ENCODE data around the gene NCKAP5. TPM values are rescaled to one million over a fixed set of nuclear protein-coding genes. Genes with fewer than 3 reads are reported as not detected.

Gene NCKAP5
- total and polyA plus RNA-seq, 9 of the 15 experiments (the other 6 are each of a cell fraction or from before 2014, with no cell fraction given): not detected

DNA sequence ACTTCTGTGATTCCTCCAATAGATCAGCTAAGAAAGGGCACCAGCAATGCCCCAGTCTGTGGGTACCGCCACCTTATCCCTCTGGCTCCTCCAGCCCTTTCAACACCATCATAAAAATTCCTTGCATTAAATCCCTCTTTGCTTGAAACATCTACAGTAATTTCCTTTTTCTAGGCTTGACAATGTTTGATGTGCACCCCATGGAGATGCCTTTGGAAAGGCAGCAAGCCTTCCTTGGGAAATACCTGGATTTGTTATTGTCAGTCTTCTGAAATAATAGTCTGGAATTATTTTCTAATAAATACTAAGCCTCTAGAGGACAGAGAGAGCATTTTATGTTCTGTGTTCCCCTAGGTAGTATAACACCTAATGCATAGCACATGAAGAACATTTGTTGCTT is 46.1 kb downstream of the NCKAP5 start:
- H3K27ac ChIP-seq (ENCODE audit: extremely low read depth, low read depth, low read length): no peak overlapping the region
- TF ChIP-seq TAF15 (IDR thresholded peaks at IDR 0.05; ENCODE audit: low read depth, low read length): no peak
- no peak for TF ChIP-seq HDAC8 (tag; IDR thresholded peaks at IDR 0.05)
- TF ChIP-seq ETV6 (IDR thresholded peaks at IDR 0.05; ENCODE audit: borderline replicate concordance in 1 of 2, low read depth in 2 of 2, low read length in 1 of 2): no peak
- no peak for TF ChIP-seq ETV6 (CRISPR knock-in tag; IDR thresholded peaks at IDR 0.05; ENCODE audit: borderline replicate concordance)
- TF ChIP-seq ZNF197 (CRISPR knock-in tag; IDR thresholded peaks at IDR 0.05; ENCODE audit: low read depth): no peak
- no peak for TF ChIP-seq L3MBTL2 (IDR thresholded peaks at IDR 0.05)
- TF ChIP-seq, protein P1, sequence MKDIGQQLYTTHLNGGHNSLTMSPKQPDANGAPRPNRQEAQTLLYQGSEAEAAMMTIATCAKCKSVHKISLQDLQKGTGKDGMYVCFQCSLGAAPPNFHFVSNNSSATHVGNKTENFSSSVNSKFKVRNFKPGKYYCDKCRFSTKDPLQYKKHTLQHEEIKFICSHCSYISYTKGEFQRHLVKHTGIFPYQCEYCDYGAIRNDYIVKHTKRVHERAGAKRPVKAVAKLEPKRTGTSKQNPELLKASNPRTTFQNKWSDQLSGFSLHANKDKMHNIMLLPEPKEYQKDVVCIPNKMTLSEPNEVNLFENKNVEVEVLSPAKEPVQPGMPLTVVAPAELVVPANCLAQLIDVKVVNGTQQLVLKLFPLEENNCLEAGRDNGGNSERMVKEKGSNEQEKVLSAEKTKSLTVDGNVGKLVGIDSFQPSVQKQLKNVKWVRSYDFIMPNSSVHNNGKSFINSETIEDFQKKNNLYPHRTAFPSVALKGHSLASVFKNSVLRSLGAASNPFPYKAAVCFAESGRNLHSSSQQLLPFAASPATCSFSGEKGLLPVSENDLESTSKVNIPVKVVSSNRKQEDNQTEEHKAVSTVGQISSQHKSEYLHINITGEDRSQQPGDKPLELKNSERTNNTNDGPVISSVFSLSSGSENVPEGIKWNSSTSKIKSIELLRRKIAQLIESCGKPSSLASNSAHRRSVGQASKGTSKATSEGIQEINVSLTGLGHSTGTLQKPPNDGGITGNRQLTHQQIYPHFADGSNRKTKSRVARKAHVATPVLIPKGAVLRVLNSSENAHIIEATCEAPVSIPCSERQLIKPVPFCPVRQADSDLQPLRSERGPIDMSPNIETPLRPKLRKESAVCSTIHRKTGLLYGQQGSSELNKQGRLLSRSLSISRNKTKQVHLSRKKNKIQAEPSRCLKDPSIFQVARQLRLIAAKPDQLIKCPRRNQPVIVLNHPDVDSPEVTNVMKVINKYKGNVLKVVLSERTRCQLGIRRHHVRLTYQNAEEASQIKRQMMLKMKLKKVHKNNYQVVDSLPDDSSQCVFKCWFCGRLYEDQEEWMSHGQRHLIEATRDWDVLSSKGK (CRISPR knock-in tag; IDR thresholded peaks at IDR 0.05): no peak
- TF ChIP-seq TBL1XR1 (IDR thresholded peaks at IDR 0.05; ENCODE audit: low read length in 2 of 2): no peak
- no peak for TF ChIP-seq XRCC3 (IDR thresholded peaks at IDR 0.05)
- TF ChIP-seq ZNF311 (CRISPR knock-in tag; IDR thresholded peaks at IDR 0.05): no peak
- TF ChIP-seq MYBL2 (IDR thresholded peaks at IDR 0.05; ENCODE audit: low read depth): no peak
- no peak for TF ChIP-seq MYBL2 (CRISPR knock-in tag; IDR thresholded peaks at IDR 0.05; ENCODE audit: borderline replicate concordance)
- TF ChIP-seq ZEB2 (IDR thresholded peaks at IDR 0.05): no peak
- TF ChIP-seq PHTF2 (CRISPR knock-in tag; IDR thresholded peaks at IDR 0.05): no peak
- TF ChIP-seq FOS (IDR thresholded peaks at IDR 0.05; ENCODE audit: extremely low read depth, insufficient read length): no peak
- TF ChIP-seq MTA2 (IDR thresholded peaks at IDR 0.05; ENCODE audit: low read depth): no peak
- TF ChIP-seq, protein P2, sequence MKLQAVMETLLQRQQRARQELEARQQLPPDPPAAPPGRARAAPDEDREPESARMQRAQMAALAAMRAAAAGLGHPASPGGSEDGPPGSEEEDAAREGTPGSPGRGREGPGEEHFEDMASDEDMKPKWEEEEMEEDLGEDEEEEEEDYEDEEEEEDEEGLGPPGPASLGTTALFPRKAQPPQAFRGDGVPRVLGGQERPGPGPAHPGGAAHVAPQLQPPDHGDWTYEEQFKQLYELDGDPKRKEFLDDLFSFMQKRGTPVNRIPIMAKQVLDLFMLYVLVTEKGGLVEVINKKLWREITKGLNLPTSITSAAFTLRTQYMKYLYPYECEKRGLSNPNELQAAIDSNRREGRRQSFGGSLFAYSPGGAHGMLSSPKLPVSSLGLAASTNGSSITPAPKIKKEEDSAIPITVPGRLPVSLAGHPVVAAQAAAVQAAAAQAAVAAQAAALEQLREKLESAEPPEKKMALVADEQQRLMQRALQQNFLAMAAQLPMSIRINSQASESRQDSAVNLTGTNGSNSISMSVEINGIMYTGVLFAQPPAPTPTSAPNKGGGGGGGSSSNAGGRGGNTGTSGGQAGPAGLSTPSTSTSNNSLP (IDR thresholded peaks at IDR 0.05; ENCODE audit: borderline replicate concordance, low read depth, low read length): no peak
- no peak for TF ChIP-seq ARID2 (IDR thresholded peaks at IDR 0.05)

More for the DNA sequence above, 46.1 kb downstream of the NCKAP5 start:
- Histone ChIP-seq H3K9ac (ENCODE audit: insufficient read depth in 1 of 2, low read depth in 2 of 2, low read length in 2 of 2) (no peak overlapping the region), H3K4me1 (replicated peaks in 1 of 2; ENCODE audit: control insufficient read depth in 2 of 2, insufficient read depth in 2 of 2, low read length in 2 of 2) (no peaks in the 10 kb centered on the region), H3K27me3 (ENCODE audit: control insufficient read depth in 2 of 2, insufficient read depth in 2 of 2, low read length in 2 of 2) (no peaks in the 10 kb centered on the region), H4K20me1 (replicated peaks; ENCODE audit: control insufficient read depth, insufficient read depth, low read length) (no peaks in the 10 kb centered on the region), H3K9me1 (ENCODE audit: control insufficient read depth, insufficient read depth, low read length) (no peaks in the 10 kb centered on the region), H3K36me3 (ENCODE audit: control insufficient read depth, insufficient read depth, low read length) (no peaks in the 10 kb centered on the region), H3K9me3 (replicated peaks; ENCODE audit: control insufficient read depth, insufficient read depth, low read depth, low read length) (no peaks in the 10 kb centered on the region), H3K79me2 (ENCODE audit: control insufficient read depth, insufficient read depth, low read length) (no peaks in the 10 kb centered on the region), H3K4me2 (ENCODE audit: insufficient read depth, low read length) (no peak overlapping the region), H3K4me3 (no peak overlapping the region), H2AFZ (ENCODE audit: low read depth, low read length) (no peak overlapping the region)
- in situ Hi-C loops (cut with MboI): no loop called here
- ATAC-seq (no peak), FAIRE-seq (no peak), DNase-seq (ENCODE audit: extremely low read depth in 1 of 4, low spot score in 3 of 4) (no peak)
- CTCF ChIA-PET (ENCODE audit: low intra/inter-chr PET ratio): no interaction called here
- intact Hi-C loops (cut with micrococcal nuclease): no loop called here
- BruUV-seq (replicated peaks): no TSS peak
- POLR2A ChIA-PET: no interaction called here
- WGBS (ENCODE audit: insufficient coverage, low coverage, missing lambda C conversion rate): 0% methylated on average over 1 of the region's 1 CpG

All from K562 (cell line).